ENCODE data around the gene C1orf185.
"Not testable (repeated sequence)": the region's sequence is repeated elsewhere in the genome, so short reads cannot be mapped to it uniquely, and the experiment has no call there.

Gene C1orf185

DNA sequence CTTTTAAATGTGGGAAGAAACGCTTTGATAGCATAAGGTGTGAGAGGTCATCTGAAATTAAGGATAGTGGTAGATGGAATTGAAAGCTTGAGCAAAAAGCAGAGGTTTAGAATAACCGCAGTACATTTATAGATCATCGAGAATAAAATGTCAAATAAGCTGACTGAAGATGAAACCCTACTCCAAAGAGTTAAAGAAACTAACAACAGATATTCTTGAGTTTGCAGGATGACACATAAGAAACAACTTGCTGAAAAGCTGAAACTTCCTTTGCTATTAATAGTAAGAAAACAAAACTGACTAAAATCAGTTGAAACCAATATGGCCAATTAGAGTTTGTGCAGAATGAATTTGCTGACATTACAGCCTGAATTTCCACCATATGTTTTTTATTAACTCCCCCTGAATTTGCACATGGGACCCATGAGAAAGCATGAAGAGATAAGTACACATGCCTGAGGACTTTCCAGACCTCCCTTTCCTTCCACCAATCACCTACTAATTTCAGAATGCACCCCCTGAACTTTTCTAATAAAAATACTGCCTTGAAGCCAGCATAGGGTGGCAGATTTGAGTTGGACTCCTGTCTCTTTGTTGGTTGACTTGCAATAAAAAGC lies 1.7 kb upstream of the C1orf185 start:
- Mint-ChIP-seq H3K9me3 (peaks cover 4% of the 10 kb centered on the region), H3K27ac (no peak overlapping the region)

GRCh38 chr1:51114137-51114536 lies 12.1 kb downstream of the C1orf185 start:
- Mint-ChIP-seq H3K4me3 (no peak overlapping the region), H3K27me3 (peaks cover 17% of the 10 kb centered on the region), H3K36me3 (ENCODE audit: low read depth) (no peaks in the 10 kb centered on the region), H3K27ac (no peak overlapping the region), H3K9me3 (no peaks in the 10 kb centered on the region), H3K4me1 (ENCODE audit: low read depth) (no peaks in the 10 kb centered on the region)
- DNase-seq = no peak

More for the DNA sequence above, 1.7 kb upstream of the C1orf185 start:
- no peaks in the 10 kb centered on the region for H3K36me3 Mint-ChIP-seq (ENCODE audit: low read depth)
- no peak overlapping the region for H3K4me3 Mint-ChIP-seq
- H3K4me1 Mint-ChIP-seq (ENCODE audit: low read depth) = peaks cover 4% of the 10 kb centered on the region
- DNase-seq = no peak
- peaks cover 23% of the 10 kb centered on the region for H3K27me3 Mint-ChIP-seq

- H3K4me3 Mint-ChIP-seq = no peak overlapping the region
- DNase-seq = no peak
- no peaks in the 10 kb centered on the region for H3K36me3 Mint-ChIP-seq (ENCODE audit: low read depth)
- H3K27me3 Mint-ChIP-seq = peaks cover 7% of the 10 kb centered on the region
- H3K27ac Mint-ChIP-seq = no peak overlapping the region
- no peaks in the 10 kb centered on the region for H3K9me3 Mint-ChIP-seq
- no peaks in the 10 kb centered on the region for H3K4me1 Mint-ChIP-seq (ENCODE audit: low read depth)
Observed at GRCh38 chr1:51115714-51116404, 13.8 kb downstream of the C1orf185 start.

- Mint-ChIP-seq H3K4me3 (no peak overlapping the region), H3K4me1 (ENCODE audit: low read depth) (no peaks in the 10 kb centered on the region), H3K36me3 (ENCODE audit: low read depth) (no peaks in the 10 kb centered on the region), H3K9me3 (no peaks in the 10 kb centered on the region), H3K27ac (no peak overlapping the region), H3K27me3 (peaks cover 9% of the 10 kb centered on the region)
- DNase-seq = no peak
Observed at GRCh38 chr1:51119331-51119730, 17.3 kb downstream of the C1orf185 start.

DNA sequence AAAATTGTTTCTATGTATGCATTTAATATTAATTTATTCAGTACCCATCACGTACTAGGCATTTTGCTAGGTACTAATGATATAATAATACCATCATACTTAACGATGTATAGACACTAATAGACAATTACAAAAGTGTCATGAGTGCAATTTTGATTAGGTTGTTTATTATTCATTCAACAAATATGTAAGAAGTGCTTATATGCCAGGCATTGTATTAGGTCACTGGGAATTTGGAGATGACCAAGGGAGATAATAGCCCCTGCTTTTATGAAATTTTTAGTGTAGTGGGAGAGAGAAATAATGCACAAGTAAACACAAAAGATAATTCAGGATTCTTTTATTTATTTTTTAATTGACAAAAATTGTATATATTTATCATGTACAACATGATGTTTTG lies 18.6 kb downstream of the C1orf185 start:
- Mint-ChIP-seq H3K27me3 (peaks cover 9% of the 10 kb centered on the region), H3K4me3 (no peak overlapping the region), H3K9me3 (no peaks in the 10 kb centered on the region)

DNA sequence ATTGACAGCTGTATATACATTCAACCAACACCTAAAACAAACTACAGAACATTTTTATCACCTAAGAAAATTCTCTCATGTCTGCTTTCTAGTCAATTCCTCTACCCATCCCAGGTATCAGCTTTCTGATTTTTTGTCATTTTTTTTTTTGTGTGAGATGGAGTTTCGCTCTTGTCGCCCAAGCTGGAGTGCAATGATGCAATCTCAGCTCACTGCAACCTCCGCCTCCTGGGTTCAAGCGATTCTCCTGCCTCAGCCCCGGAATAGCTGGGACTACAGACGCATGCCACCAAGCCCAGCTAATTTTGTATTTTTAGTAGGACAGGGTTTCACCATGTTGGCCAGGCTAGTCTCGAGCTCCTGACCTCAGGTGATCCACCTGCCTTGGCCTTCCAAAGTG lies 25.1 kb downstream of the C1orf185 start:
- H3K9me3 Mint-ChIP-seq; H3K4me1 Mint-ChIP-seq (ENCODE audit: low read depth); H3K27ac Mint-ChIP-seq; DNase-seq; H3K4me3 Mint-ChIP-seq; H3K36me3 Mint-ChIP-seq (ENCODE audit: low read depth): not testable (repeated sequence)
- H3K27me3 Mint-ChIP-seq = peaks cover 25% of the 10 kb centered on the region

More for the DNA sequence above, 18.6 kb downstream of the C1orf185 start:
- Mint-ChIP-seq H3K4me1 (ENCODE audit: low read depth) (no peaks in the 10 kb centered on the region), H3K27ac (no peak overlapping the region), H3K36me3 (ENCODE audit: low read depth) (no peaks in the 10 kb centered on the region)
- no peak for DNase-seq

DNA sequence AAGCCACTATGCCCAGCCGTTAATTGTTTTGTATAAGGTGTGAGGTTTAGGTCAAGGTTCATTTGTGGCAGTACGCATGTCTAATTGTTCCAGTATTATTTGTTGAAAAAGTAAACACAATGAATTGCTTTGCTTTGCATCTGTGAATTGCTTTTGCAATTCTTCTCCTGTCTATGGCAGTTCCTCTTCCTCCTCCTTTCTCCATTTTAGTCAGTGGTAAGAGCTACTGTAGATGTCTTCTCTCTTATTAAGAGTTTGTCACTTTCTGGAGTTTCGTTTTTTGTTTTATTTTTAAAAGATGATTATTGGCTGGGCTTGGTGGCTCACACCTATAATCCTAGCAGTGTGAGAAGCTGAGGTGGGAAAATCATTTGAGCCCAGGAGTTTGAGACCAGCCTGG lies 29.2 kb downstream of the C1orf185 start:
- no peak for DNase-seq
- H3K36me3 Mint-ChIP-seq (ENCODE audit: low read depth) = no peaks in the 10 kb centered on the region

DNA sequence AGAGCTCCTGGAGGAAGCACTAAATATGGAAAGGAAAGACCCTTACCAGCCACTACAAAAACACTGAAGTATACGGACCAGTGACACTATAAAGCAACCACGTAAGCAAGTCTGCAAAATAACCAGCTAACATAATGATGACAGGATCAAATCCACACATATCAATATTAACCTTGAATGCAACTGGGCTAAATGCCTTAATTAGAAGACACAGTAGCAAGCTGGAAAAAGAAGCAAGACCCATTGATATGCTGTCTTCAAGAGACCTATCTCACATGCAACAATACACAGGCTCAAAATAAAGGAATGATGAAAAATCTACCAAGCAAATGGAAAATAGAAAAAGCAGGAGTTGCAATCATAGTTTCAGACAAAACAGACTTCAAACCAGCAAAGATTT lies 31.0 kb downstream of the C1orf185 start:
- Mint-ChIP-seq H3K4me3 (no peak overlapping the region), H3K27me3 (peaks cover 64% of the 10 kb centered on the region), H3K36me3 (ENCODE audit: low read depth) (no peaks in the 10 kb centered on the region), H3K27ac (no peak overlapping the region), H3K4me1 (ENCODE audit: low read depth) (no peaks in the 10 kb centered on the region), H3K9me3 (peaks cover 31% of the 10 kb centered on the region)
- DNase-seq = no peak

More for the DNA sequence above, 29.2 kb downstream of the C1orf185 start:
- peaks cover 58% of the 10 kb centered on the region for H3K27me3 Mint-ChIP-seq
- no peak overlapping the region for H3K4me3 Mint-ChIP-seq
- peaks cover 31% of the 10 kb centered on the region for H3K9me3 Mint-ChIP-seq
- no peaks in the 10 kb centered on the region for H3K4me1 Mint-ChIP-seq (ENCODE audit: low read depth)
- no peak overlapping the region for H3K27ac Mint-ChIP-seq

DNA sequence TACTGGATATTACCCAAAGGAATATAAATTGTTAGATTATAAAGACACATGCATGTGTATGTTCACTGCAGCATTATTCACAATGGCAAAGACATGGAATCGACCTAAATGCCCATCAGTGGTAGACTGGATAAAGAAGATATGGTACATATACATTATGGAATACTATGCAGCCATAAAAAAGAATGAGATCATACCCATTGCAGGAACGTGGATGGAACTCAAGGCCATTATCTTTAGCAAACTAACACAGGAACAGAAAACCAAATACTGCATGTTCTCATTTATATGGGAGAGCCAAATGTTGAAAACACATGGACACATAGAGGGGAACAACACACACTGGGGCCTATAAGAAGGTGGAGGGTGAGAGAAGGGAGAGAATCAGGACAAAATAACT lies 35.7 kb downstream of the C1orf185 start:
- not testable (repeated sequence) for H3K4me3 Mint-ChIP-seq; H3K27ac Mint-ChIP-seq; DNase-seq; H3K4me1 Mint-ChIP-seq (ENCODE audit: low read depth); H3K36me3 Mint-ChIP-seq (ENCODE audit: low read depth)
- H3K27me3 Mint-ChIP-seq = peaks cover 38% of the 10 kb centered on the region
- H3K9me3 Mint-ChIP-seq = peaks cover 17% of the 10 kb centered on the region

GRCh38 chr1:51139474-51139873 lies 37.4 kb downstream of the C1orf185 start:
- Mint-ChIP-seq H3K4me3 (no peak overlapping the region), H3K27ac (no peak overlapping the region), H3K36me3 (ENCODE audit: low read depth) (no peaks in the 10 kb centered on the region), H3K9me3 (peaks cover 6% of the 10 kb centered on the region), H3K4me1 (ENCODE audit: low read depth) (no peaks in the 10 kb centered on the region), H3K27me3 (peaks cover 27% of the 10 kb centered on the region)
- no peak for DNase-seq

DNA sequence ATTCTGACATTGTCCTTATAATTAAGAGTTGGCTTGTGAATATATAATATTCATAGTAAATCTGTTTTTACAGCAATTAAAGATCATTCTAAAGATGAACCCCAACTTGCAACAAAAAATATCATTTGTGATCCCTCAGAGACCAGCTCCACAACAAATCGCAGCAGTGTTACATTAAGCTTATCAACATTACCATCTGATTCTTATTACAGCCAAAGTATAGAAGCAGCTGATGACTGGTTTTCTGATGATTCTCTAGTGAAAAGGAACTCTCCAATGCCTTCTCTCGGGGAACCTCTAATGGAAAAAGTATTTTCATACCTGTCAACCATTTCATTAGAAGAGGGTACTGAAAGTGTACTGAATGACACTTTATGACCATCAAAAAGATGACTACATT lies 45.4 kb downstream of the C1orf185 start:
- H3K27me3 Mint-ChIP-seq = peaks cover 6% of the 10 kb centered on the region
- H3K9me3 Mint-ChIP-seq = no peaks in the 10 kb centered on the region
- H3K4me1 Mint-ChIP-seq (ENCODE audit: low read depth) = no peaks in the 10 kb centered on the region

DNA sequence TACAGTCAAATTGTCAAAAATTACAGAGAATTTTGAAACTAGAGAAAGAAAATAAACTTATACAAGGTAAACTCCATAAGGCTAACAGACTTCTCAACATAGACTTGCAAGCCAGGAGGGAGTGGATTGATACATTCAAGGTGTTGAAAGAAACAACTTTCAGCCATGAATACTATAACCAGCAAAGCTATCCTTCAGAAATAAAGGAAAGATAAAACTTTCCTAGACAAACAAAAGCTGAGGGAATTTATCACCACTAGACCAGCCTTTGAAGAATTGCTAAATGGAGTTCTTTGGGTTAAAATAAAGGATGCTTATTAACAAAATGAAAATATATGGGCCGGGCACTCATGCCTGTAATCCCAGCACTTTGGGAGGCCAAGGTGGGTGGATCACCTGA lies 52.7 kb downstream of the C1orf185 start:
- no peak overlapping the region for H3K27ac Mint-ChIP-seq
- H3K9me3 Mint-ChIP-seq = peaks cover 14% of the 10 kb centered on the region
- no peak for DNase-seq
- peaks cover 5% of the 10 kb centered on the region for H3K27me3 Mint-ChIP-seq
- H3K4me1 Mint-ChIP-seq (ENCODE audit: low read depth) = peaks cover 8% of the 10 kb centered on the region
- no peak overlapping the region for H3K4me3 Mint-ChIP-seq
- no peaks in the 10 kb centered on the region for H3K36me3 Mint-ChIP-seq (ENCODE audit: low read depth)

More for the DNA sequence above, 45.4 kb downstream of the C1orf185 start:
- no peak overlapping the region for H3K4me3 Mint-ChIP-seq
- no peak for DNase-seq
- H3K27ac Mint-ChIP-seq = no peak overlapping the region
- H3K36me3 Mint-ChIP-seq (ENCODE audit: low read depth) = no peaks in the 10 kb centered on the region

GRCh38 chr1:51156752-51157151 lies 54.7 kb downstream of the C1orf185 start:
- Mint-ChIP-seq H3K27me3 (peaks cover 5% of the 10 kb centered on the region), H3K4me3 (no peak overlapping the region)

DNA sequence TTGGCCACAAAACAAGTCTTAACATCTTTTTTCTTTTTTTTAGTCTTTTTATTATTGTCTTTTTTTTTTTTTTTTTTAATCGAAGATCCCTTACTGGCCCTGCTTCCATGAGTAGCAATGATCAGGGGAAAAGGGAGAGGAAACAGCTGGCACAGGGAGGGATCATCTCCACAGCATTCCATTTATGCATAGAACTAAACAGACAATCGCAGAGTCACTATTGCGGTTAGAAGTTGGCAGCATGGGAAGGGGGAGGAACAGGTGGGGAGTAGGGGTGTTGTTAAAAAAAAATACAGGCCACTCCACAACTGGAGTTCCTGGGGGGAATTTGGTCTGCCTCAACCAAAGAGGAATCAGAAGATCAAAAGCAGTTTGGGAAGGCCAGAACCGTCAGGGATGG lies 55.4 kb downstream of the C1orf185 start:
- H3K27ac Mint-ChIP-seq = no peak overlapping the region
- no peaks in the 10 kb centered on the region for H3K36me3 Mint-ChIP-seq (ENCODE audit: low read depth)
- peaks cover 14% of the 10 kb centered on the region for H3K9me3 Mint-ChIP-seq
- peaks cover 5% of the 10 kb centered on the region for H3K27me3 Mint-ChIP-seq
- H3K4me3 Mint-ChIP-seq = no peak overlapping the region
- no peak for DNase-seq
- H3K4me1 Mint-ChIP-seq (ENCODE audit: low read depth) = peaks cover 8% of the 10 kb centered on the region

More at GRCh38 chr1:51156752-51157151, 54.7 kb downstream of the C1orf185 start:
- Mint-ChIP-seq H3K4me1 (ENCODE audit: low read depth) (peaks cover 8% of the 10 kb centered on the region), H3K27ac (no peak overlapping the region), H3K9me3 (peaks cover 14% of the 10 kb centered on the region), H3K36me3 (ENCODE audit: low read depth) (no peaks in the 10 kb centered on the region)
- DNase-seq = no peak

DNA sequence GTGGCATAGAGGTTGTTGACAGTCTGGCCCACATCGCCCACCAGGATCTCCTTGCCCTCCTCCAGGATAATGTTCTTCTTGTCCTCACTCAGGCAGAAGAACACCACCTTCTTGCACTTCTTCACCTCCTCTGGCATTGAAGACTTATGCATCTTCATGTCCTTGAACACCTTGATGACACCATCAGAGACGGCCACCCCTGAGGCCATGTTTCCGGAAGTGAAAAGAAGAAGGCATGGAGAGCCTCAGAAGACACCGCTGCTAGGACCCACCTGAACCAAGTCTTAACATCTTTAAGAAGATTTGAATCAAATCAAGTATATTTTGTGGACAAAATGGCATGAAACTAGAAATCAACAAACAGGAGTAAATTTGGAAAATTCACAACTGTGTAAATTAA lies 56.2 kb downstream of the C1orf185 start:
- Mint-ChIP-seq H3K27ac (no peak overlapping the region), H3K4me3 (no peak overlapping the region), H3K4me1 (ENCODE audit: low read depth) (peaks cover 8% of the 10 kb centered on the region), H3K27me3 (peaks cover 5% of the 10 kb centered on the region), H3K9me3 (peaks cover 14% of the 10 kb centered on the region), H3K36me3 (ENCODE audit: low read depth) (no peaks in the 10 kb centered on the region)
- no peak for DNase-seq
